Measurements from ENCODE around the gene HECW1.
A peak's percentile ranks its signal among the peaks of the same experiment; 100 is the strongest.

DNA sequence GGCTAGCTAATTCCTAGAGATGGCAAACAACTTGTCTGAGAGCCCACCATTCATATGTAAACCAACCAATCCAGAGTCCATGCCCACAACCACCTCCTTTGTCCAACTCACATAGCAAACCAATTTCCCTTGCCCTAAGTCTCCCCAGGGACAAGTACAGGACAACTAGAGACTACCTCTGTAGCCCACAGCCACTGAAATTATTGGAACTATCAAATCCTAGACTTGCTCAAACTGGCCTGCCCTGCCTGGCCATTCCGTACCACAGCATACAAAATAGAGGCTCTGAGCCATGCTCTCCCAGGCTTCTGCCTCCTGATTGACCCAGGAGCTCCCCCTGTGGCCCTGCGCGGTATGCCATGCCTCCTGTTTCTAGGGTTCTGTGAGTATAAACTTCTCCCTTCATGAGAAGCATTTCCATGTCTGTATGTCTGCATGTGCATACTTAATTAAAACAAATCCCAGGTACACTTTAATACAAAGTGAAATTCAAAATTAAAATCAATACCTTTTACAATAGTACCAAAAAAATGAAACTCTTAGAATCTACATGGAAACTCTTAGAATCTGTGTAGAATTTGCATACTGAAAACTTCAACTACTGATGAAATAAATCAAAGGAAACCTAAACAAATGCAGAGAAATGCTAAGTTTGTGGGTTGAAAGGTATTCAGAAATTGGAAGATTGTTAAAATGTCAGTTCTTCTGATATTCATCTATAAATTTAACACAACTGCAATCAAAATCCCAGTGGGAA is 4.0 kb upstream of the HECW1 start:
- TF ChIP-seq, protein P1, sequence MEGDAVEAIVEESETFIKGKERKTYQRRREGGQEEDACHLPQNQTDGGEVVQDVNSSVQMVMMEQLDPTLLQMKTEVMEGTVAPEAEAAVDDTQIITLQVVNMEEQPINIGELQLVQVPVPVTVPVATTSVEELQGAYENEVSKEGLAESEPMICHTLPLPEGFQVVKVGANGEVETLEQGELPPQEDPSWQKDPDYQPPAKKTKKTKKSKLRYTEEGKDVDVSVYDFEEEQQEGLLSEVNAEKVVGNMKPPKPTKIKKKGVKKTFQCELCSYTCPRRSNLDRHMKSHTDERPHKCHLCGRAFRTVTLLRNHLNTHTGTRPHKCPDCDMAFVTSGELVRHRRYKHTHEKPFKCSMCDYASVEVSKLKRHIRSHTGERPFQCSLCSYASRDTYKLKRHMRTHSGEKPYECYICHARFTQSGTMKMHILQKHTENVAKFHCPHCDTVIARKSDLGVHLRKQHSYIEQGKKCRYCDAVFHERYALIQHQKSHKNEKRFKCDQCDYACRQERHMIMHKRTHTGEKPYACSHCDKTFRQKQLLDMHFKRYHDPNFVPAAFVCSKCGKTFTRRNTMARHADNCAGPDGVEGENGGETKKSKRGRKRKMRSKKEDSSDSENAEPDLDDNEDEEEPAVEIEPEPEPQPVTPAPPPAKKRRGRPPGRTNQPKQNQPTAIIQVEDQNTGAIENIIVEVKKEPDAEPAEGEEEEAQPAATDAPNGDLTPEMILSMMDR (IDR thresholded peaks at IDR 0.05) = peak; percentile 61
- TF ChIP-seq EP300 (IDR thresholded peaks at IDR 0.05) = no peak
- TF ChIP-seq CBX2 (IDR thresholded peaks at IDR 0.05; ENCODE audit: borderline replicate concordance, low read depth) = no peak
- no peak for TF ChIP-seq RCOR1 (IDR thresholded peaks at IDR 0.05; ENCODE audit: low read depth, low read length)
- TF ChIP-seq, protein P2, sequence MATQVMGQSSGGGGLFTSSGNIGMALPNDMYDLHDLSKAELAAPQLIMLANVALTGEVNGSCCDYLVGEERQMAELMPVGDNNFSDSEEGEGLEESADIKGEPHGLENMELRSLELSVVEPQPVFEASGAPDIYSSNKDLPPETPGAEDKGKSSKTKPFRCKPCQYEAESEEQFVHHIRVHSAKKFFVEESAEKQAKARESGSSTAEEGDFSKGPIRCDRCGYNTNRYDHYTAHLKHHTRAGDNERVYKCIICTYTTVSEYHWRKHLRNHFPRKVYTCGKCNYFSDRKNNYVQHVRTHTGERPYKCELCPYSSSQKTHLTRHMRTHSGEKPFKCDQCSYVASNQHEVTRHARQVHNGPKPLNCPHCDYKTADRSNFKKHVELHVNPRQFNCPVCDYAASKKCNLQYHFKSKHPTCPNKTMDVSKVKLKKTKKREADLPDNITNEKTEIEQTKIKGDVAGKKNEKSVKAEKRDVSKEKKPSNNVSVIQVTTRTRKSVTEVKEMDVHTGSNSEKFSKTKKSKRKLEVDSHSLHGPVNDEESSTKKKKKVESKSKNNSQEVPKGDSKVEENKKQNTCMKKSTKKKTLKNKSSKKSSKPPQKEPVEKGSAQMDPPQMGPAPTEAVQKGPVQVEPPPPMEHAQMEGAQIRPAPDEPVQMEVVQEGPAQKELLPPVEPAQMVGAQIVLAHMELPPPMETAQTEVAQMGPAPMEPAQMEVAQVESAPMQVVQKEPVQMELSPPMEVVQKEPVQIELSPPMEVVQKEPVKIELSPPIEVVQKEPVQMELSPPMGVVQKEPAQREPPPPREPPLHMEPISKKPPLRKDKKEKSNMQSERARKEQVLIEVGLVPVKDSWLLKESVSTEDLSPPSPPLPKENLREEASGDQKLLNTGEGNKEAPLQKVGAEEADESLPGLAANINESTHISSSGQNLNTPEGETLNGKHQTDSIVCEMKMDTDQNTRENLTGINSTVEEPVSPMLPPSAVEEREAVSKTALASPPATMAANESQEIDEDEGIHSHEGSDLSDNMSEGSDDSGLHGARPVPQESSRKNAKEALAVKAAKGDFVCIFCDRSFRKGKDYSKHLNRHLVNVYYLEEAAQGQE (IDR thresholded peaks at IDR 0.05) = no peak
- no peak for TF ChIP-seq NPAS2 (CRISPR knock-in tag; IDR thresholded peaks at IDR 0.05; ENCODE audit: borderline replicate concordance)
- TF ChIP-seq, protein P3, sequence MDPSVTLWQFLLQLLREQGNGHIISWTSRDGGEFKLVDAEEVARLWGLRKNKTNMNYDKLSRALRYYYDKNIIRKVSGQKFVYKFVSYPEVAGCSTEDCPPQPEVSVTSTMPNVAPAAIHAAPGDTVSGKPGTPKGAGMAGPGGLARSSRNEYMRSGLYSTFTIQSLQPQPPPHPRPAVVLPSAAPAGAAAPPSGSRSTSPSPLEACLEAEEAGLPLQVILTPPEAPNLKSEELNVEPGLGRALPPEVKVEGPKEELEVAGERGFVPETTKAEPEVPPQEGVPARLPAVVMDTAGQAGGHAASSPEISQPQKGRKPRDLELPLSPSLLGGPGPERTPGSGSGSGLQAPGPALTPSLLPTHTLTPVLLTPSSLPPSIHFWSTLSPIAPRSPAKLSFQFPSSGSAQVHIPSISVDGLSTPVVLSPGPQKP (IDR thresholded peaks at IDR 0.05; ENCODE audit: low read depth, low read length) = no peak
- TF ChIP-seq MYC (IDR thresholded peaks at IDR 0.05; ENCODE audit: borderline replicate concordance, low read length) = no peak; the same call in 1 of the 2 replicates
- TF ChIP-seq, protein P4, sequence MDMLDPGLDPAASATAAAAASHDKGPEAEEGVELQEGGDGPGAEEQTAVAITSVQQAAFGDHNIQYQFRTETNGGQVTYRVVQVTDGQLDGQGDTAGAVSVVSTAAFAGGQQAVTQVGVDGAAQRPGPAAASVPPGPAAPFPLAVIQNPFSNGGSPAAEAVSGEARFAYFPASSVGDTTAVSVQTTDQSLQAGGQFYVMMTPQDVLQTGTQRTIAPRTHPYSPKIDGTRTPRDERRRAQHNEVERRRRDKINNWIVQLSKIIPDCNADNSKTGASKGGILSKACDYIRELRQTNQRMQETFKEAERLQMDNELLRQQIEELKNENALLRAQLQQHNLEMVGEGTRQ (IDR thresholded peaks at IDR 0.05) = no peak
- TF ChIP-seq, protein P5, sequence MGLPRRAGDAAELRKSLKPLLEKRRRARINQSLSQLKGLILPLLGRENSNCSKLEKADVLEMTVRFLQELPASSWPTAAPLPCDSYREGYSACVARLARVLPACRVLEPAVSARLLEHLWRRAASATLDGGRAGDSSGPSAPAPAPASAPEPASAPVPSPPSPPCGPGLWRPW (IDR thresholded peaks at IDR 0.05) = no peak
- TF ChIP-seq MAZ (IDR thresholded peaks at IDR 0.05; ENCODE audit: borderline replicate concordance, low read depth, low read length) = no peak
- TF ChIP-seq RAD21 (conservative IDR thresholded peaks at IDR 0.05 in 1 of 2, IDR thresholded peaks at IDR 0.05 in 1 of 2) = peak; percentile 55 to 65; a peak in 4 of 5 replicates
- no peak for TF ChIP-seq CEBPB (IDR thresholded peaks at IDR 0.05)
- TF ChIP-seq, protein P6, sequence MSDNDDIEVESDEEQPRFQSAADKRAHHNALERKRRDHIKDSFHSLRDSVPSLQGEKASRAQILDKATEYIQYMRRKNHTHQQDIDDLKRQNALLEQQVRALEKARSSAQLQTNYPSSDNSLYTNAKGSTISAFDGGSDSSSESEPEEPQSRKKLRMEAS (IDR thresholded peaks at IDR 0.05) = no peak
